Nephron (organoid): ENCODE data around the gene GADD45A.

Experiments
- H3K27ac Mint-ChIP-seq, 3 experiments: 2 replicates each; pipeline ENCODE4 v1.8.0; 2020; ENCODE audit warnings: mixed read lengths in 3 of 3, mild to moderate bottlenecking in 2 of 3, moderate library complexity in 1 of 3
- H3K27me3 Mint-ChIP-seq: 2 replicates; pipeline ENCODE4 v1.8.0; 2021; ENCODE audit warnings: low read depth, mild to moderate bottlenecking, moderate library complexity, mixed read lengths
- H3K36me3 Mint-ChIP-seq: 2 replicates; pipeline ENCODE4 v1.8.0; 2020; ENCODE audit warnings: low read depth, mixed read lengths
- H3K4me1 Mint-ChIP-seq: 2 replicates; pipeline ENCODE4 v1.8.0; 2020; ENCODE audit warnings: mixed read lengths
- H3K4me3 Mint-ChIP-seq, 3 experiments: 2 replicates each; pipeline ENCODE4 v1.8.0; 2020; ENCODE audit warnings: mild to moderate bottlenecking in 3 of 3, mixed read lengths in 3 of 3, moderate library complexity in 2 of 3
- H3K9me3 Mint-ChIP-seq: 2 replicates; pipeline ENCODE4 v1.8.0; 2020; ENCODE audit warnings: mixed read lengths
- TF ChIP-seq, protein P1 (sequence below), 3 experiments: fragments of 200-600 bp; sonication (generic); IDR thresholded peaks; one replicate each; pipeline ENCODE4 v1.5.0; 2021; ENCODE audit warnings: antibody characterized with exemption in 3 of 3; ENCODE audit not compliant: unreplicated experiment in 3 of 3

Gene GADD45A

GRCh38 chr1:67701876-67702275 is 16.9 kb downstream of the GADD45A start:
- Mint-ChIP-seq H3K36me3 (peaks cover 27% of the 10 kb centered on the region), H3K4me3 (no peak overlapping the region), H3K9me3 (no peaks in the 10 kb centered on the region), H3K27ac (no peak overlapping the region), H3K27me3 (no peaks in the 10 kb centered on the region), H3K4me1 (peaks cover 29% of the 10 kb centered on the region)
- TF ChIP-seq, protein P1, sequence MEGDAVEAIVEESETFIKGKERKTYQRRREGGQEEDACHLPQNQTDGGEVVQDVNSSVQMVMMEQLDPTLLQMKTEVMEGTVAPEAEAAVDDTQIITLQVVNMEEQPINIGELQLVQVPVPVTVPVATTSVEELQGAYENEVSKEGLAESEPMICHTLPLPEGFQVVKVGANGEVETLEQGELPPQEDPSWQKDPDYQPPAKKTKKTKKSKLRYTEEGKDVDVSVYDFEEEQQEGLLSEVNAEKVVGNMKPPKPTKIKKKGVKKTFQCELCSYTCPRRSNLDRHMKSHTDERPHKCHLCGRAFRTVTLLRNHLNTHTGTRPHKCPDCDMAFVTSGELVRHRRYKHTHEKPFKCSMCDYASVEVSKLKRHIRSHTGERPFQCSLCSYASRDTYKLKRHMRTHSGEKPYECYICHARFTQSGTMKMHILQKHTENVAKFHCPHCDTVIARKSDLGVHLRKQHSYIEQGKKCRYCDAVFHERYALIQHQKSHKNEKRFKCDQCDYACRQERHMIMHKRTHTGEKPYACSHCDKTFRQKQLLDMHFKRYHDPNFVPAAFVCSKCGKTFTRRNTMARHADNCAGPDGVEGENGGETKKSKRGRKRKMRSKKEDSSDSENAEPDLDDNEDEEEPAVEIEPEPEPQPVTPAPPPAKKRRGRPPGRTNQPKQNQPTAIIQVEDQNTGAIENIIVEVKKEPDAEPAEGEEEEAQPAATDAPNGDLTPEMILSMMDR (IDR thresholded peaks at IDR 0.05; ENCODE audit: unreplicated experiment in 3 of 3): no peak

GRCh38 chr1:67704351-67704750 is 19.4 kb downstream of the GADD45A start:
- Mint-ChIP-seq H3K36me3 (peaks cover 34% of the 10 kb centered on the region), H3K27me3 (no peaks in the 10 kb centered on the region), H3K4me3 (no peak overlapping the region), H3K27ac (peak overlapping the region in 1 of 3 experiments; percentile 35), H3K4me1 (peaks cover 46% of the 10 kb centered on the region), H3K9me3 (no peaks in the 10 kb centered on the region)
- TF ChIP-seq, protein P1 (IDR thresholded peaks at IDR 0.05; ENCODE audit: unreplicated experiment in 3 of 3): no peak

DNA sequence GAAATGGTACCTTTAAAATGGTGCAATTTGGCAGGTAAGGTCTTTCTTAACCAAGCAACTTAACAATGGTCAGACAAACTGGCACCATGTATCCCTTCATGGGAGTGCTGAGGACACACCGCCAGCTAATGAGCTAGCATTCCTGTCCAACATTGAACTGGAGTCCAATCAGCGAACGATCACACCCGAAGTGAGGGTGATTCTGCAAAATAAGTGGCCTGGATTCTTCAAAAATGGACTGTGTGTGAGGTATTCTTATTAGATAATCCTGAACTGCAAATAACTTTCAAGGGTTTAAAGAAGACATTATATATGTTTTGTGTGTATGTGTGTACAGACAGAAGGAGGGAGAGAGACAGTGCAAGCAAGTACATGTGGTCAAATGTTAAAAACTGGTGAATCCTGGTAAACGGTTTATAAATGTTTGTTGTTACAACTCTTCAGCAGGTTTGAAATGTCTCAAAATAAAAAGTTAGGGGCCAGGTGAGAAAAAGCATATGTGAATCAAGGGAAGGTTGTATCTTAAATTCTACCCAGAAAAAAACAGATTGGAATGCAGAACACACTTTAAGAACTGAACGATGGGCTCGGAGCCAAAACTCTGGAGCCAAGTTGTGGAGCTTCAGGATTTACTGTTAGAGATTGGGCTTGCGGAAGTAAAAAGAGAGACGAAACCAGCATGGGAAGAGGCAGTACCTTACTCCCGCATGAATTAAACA is 20.9 kb downstream of the GADD45A start:
- H3K27ac Mint-ChIP-seq: peak overlapping the region; percentile 51 to 75 (median 71)
- TF ChIP-seq, protein P1 (IDR thresholded peaks at IDR 0.05; ENCODE audit: unreplicated experiment in 3 of 3): no peak
- peak overlapping the region in 1 of 3 experiments; percentile 23 for H3K4me3 Mint-ChIP-seq
- no peaks in the 10 kb centered on the region for H3K27me3 Mint-ChIP-seq
- peaks cover 34% of the 10 kb centered on the region for H3K36me3 Mint-ChIP-seq
- peaks cover 53% of the 10 kb centered on the region for H3K4me1 Mint-ChIP-seq
- no peaks in the 10 kb centered on the region for H3K9me3 Mint-ChIP-seq

- H3K9me3 Mint-ChIP-seq: no peaks in the 10 kb centered on the region
- peaks cover 72% of the 10 kb centered on the region for H3K4me1 Mint-ChIP-seq
- peaks cover 30% of the 10 kb centered on the region for H3K36me3 Mint-ChIP-seq
Measured at GRCh38 chr1:67708606-67709005, 23.6 kb downstream of the GADD45A start.

GRCh38 chr1:67710417-67710816 is 25.4 kb downstream of the GADD45A start:
- Mint-ChIP-seq H3K9me3 (no peaks in the 10 kb centered on the region), H3K36me3 (peaks cover 18% of the 10 kb centered on the region), H3K4me1 (peaks cover 67% of the 10 kb centered on the region), H3K27me3 (no peaks in the 10 kb centered on the region), H3K27ac (peak overlapping the region in 1 of 3 experiments; percentile 79), H3K4me3 (no peak overlapping the region)
- TF ChIP-seq, protein P1 (IDR thresholded peaks at IDR 0.05; ENCODE audit: unreplicated experiment in 3 of 3): no peak

More at GRCh38 chr1:67708606-67709005, 23.6 kb downstream of the GADD45A start:
- Mint-ChIP-seq H3K27me3 (no peaks in the 10 kb centered on the region), H3K4me3 (no peak overlapping the region), H3K27ac (peak overlapping the region in 1 of 3 experiments; percentile 45)
- TF ChIP-seq, protein P1 (IDR thresholded peaks at IDR 0.05; ENCODE audit: unreplicated experiment in 3 of 3): no peak
